GM21390 (cell line): ENCODE data around the gene ARHGAP21.
"Not testable (repeated sequence)": the region's sequence is repeated elsewhere in the genome, so short reads cannot be mapped to it uniquely, and the experiment has no call there.

Experiments
- ATAC-seq: cut with Tn5 transposase; IDR thresholded peaks from one replicate; pipeline ENCODE4 v1.9.1; 2021; ENCODE audit not compliant: unreplicated experiment

ARHGAP21 gene

GRCh38 chr10:24723788-24724380 lies at the start of gene ARHGAP21:
ARHGAP21 (minus strand) TSS chr10:24723887; CDS start chr10:24721899, 1,988 bp downstream.
- peak; percentile 5 for ATAC-seq

- ATAC-seq = no peak
These were observed 48.4 kb upstream of the ARHGAP21 start for GRCh38 chr10:24771943-24772694.

GRCh38 chr10:24764991-24765390 lies 41.3 kb upstream of the ARHGAP21 start:
- ATAC-seq = not testable (repeated sequence)

GRCh38 chr10:24762966-24763623 lies 39.4 kb upstream of the ARHGAP21 start:
- no peak for ATAC-seq

- ATAC-seq = no peak
These were observed 38.7 kb upstream of the ARHGAP21 start for GRCh38 chr10:24762161-24762924.

GRCh38 chr10:24759672-24760071 lies 36.0 kb upstream of the ARHGAP21 start:
- no peak for ATAC-seq

GRCh38 chr10:24758254-24758653 lies 34.6 kb upstream of the ARHGAP21 start:
- not testable (repeated sequence) for ATAC-seq

- no peak for ATAC-seq
These were observed 32.6 kb upstream of the ARHGAP21 start for GRCh38 chr10:24756283-24756682.

GRCh38 chr10:24751716-24752115 lies 28.0 kb upstream of the ARHGAP21 start:
- no peak for ATAC-seq

GRCh38 chr10:24750695-24751094 lies 27.0 kb upstream of the ARHGAP21 start:
- ATAC-seq = no peak

GRCh38 chr10:24748214-24748613 lies 24.5 kb upstream of the ARHGAP21 start:
- ATAC-seq = no peak

- ATAC-seq = no peak
These were observed 21.3 kb upstream of the ARHGAP21 start for GRCh38 chr10:24744946-24745345.

GRCh38 chr10:24740714-24741113 lies 17.0 kb upstream of the ARHGAP21 start:
- no peak for ATAC-seq

- ATAC-seq = no peak
These were observed 13.3 kb upstream of the ARHGAP21 start for GRCh38 chr10:24737001-24737400.

GRCh38 chr10:24731942-24732341 lies 8.3 kb upstream of the ARHGAP21 start:
- ATAC-seq = no peak

GRCh38 chr10:24730811-24731210 lies 7.1 kb upstream of the ARHGAP21 start:
- no peak for ATAC-seq

- no peak for ATAC-seq
These were observed 4.1 kb upstream of the ARHGAP21 start for GRCh38 chr10:24727786-24728185.

GRCh38 chr10:24726626-24727025 lies 2.9 kb upstream of the ARHGAP21 start:
- ATAC-seq = no peak

GRCh38 chr10:24726029-24726428 lies 2.3 kb upstream of the ARHGAP21 start:
- ATAC-seq = not testable (repeated sequence)

- peak; percentile 85 for ATAC-seq
These were observed 918 bp upstream of the ARHGAP21 start for GRCh38 chr10:24724381-24725228.
